Activated CD4-positive, alpha-beta T cell treated with anti-CD3 and anti-CD28 coated beads, Interleukin-10, Interleukin-2, amounts not matched to agents 100 ng/mL and 50 ng/mL, durations not matched to agents 16 hours and 8 hours (primary cell): ENCODE results near the gene DNAJB13.

ENCODE experiments used
- DNase-seq: peaks from one replicate; pipeline ENCODE4 v3.0.0-alpha.2; 2020

DNAJB13 gene

DNA sequence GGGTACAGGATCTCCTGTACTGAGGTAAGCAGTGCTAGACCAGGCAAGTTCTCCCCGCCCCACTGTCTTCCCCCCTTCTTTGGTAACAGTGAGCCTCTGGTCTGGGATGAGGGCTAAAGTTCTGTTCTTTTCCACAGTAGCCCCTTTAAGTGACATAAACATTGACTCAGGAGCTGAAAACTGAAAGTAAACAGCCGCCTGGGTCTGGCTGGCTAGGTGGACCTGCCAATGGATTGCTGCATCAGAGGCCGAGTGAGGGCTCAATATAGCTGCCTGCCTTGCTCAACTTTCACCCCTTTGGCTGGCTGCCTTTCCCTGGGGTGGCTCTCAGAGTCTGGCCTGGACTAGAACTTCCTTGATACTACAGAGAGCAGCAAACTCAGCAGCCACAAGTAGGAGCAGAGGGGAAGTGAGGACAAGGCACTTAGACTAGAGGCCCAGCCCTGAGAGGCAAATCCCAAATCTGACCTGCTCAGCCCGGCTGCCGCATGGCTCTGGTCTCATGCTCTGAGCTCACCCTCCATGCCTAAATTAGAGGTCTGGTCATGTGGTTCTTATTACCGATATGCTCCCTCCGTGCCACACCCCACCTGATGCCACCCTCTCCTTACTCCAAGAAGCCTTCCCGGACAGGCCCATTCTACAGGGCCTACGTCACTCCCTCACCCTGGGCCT is 67.6 kb downstream of the DNAJB13 start:
- DNase-seq, result no peak

DNA sequence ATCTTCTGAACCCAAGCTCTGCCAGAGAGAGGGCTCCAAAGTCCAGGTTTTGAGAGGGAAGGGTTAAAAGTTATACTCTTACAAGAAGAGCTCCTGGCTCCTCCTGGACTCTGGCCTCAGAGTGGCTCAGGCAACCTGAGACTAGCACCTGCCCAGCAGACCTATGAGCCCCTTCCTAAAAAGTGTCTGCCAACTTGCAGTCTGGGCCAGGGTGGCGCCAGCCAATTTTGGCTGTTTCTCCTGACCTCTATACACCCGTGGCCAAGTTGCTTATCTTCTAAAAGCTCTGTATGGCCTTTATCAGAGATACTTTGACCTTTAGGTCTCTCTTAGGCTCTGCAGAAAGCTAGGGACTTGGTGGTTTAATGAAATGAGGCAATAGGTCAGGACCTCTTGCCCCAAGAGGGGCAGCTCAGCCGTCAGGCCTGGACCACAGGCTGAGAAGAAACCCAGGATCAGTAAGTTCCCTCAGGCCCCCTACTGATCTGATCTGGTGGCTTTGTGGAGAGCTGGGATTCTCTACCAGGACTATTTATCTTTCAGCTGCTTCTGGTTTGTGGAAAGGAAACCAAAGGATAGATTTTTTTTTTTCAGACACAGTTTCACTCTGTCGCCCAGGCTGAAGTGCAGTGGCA is 68.4 kb downstream of the DNAJB13 start:
- DNase-seq, result no peak

DNA sequence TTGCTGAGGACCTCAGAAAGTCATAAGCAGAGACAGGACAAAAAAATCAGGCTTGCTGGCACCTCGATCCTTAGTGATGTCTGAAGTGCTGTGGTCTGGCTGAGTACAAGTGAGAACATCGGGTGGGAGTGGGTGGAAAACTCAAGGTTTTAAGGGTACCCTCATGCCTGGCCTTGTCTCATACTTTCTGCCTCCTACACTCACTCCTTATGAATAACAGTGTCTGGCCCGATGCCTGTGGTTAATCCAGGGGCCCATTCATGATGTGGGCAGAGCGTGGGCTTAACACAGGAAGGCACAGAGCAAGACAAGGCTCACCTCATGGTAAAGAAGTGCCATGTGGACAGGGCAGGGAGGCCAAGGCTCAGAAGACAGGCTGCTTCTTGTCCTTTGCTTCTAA is 69.0 kb downstream of the DNAJB13 start:
- peak; percentile 86 for DNase-seq
